HG02678 (cell line): ENCODE results near the gene TPM3.
"Not testable (repeated sequence)": the region's sequence is repeated elsewhere in the genome, so short reads cannot be mapped to it uniquely, and the experiment has no call there.

Experiments
- ATAC-seq: cut with Tn5 transposase; IDR thresholded peaks from one replicate; pipeline ENCODE4 v1.9.1; 2021; ENCODE audit warnings: mild to moderate bottlenecking, moderate library complexity; ENCODE audit not compliant: unreplicated experiment

Gene TPM3

GRCh38 chr1:154206196-154206595 lies 14.3 kb upstream of the TPM3 start, which contains the start of gene CFAP141:
Gene CFAP141, minus strand, starts transcription at chr1:154206333. Its CDS starts 26 bp downstream, at chr1:154206307.
- no peak for ATAC-seq

- not testable (repeated sequence) for ATAC-seq
These were observed 13.9 kb upstream of the TPM3 start for GRCh38 chr1:154205778-154206177.

GRCh38 chr1:154199563-154199879 lies 7.6 kb upstream of the TPM3 start:
- ATAC-seq: no peak

- no peak for ATAC-seq
These were observed 7.1 kb upstream of the TPM3 start for GRCh38 chr1:154198756-154199562.

DNA sequence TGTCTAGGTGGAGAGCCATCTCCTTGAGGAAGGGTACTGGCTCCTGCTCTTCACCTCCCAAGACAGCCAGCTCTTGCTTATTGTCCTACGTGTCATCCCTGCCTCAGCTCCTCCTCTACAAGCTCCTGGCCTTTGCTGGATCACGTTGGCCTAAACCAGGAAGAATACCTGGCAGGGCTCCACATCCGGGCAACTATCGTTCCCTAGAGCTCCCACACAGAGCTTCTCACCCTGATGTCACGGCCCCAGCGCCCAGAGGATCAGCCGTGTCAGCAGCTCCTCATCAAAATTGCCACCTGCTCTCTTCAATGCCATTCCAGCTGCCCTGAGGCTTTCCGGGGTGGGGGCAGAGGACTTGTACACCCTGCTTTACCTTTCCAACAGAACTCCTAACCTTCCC lies 1.9 kb upstream of the TPM3 start:
- ATAC-seq: no peak

GRCh38 chr1:154192476-154192875 lies 576 bp upstream of the TPM3 start:
- ATAC-seq: no peak

- no peak for ATAC-seq
These were observed 1.4 kb downstream of the TPM3 start for GRCh38 chr1:154190550-154190949.

- ATAC-seq: no peak
These were observed 4.9 kb downstream of the TPM3 start for GRCh38 chr1:154186852-154187501.

- no peak for ATAC-seq
These were observed 5.7 kb downstream of the TPM3 start for GRCh38 chr1:154186177-154186576.

- peak; percentile 81 for ATAC-seq
These were observed 8.6 kb downstream of the TPM3 start for GRCh38 chr1:154183046-154183915.

DNA sequence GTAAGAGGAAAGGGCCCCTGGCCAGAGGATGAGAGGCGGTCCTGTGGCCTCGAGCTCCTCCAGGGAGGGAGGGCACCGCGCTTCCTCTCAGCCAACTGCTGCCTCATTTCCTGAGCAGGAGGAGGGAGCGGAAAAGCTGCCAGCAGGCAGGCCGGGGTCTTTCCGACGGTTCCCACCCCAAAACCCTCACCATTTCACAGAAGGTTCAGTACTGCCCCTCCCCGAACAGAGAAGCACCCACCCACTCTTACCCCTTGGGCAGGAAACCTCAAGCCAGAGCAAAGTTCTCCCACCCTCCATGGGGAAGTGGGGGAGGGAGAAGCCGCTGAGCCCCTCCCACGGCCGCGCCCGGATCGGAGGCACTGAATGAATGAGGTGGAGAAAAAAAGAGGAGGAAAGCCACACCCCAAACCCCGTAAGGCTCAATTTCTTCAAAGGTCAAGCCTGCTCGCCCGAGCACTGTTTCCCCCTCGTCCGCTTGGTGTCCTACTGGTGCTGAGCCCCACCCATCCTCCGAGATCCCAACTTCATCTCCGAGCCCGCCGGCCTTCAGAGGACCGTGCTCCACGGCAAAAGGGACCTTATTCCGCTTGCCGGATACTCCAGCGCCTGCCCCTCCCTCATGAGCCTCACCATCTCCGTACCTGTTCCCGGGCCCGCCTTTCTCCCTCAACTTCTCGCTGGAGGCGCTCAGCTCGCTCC lies 9.4 kb downstream of the TPM3 start:
- peak; percentile 60 for ATAC-seq

- no peak for ATAC-seq
These were observed 10.0 kb downstream of the TPM3 start for GRCh38 chr1:154181944-154182343.

DNA sequence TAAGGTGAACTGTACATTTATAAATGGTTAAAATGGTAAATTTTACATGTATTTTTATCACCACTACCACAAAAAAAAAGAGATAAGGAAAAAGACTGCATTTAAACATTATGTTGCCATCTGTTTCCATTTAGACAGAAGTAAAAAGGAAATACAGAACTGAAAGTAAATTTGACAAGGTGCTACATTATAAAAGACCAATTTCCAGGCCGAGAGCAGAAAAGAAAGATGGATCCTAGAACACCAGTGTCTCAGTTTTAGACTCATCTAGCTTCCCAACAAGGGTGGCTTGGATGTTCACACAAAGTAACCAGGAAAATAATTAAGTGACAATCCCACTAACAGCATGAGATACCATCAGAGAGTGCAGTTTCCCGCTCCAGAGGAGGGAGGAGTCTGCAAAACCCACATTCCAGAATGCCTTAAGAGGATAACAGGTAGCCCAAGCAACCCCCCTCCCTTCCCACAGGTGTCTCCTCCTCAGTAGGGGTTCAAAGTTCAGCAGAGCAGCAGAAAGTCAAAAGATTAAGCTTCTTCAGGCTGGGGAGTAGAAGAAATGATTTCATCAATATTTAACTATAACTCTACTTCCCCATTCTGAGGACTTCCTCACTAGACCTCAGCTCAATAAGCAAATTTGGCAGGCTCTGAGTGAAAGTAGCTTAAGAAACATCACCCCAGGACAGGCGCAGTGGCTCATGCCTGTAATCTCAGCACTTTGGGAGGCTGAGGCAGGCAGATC lies 11.8 kb downstream of the TPM3 start:
- ATAC-seq: no peak

GRCh38 chr1:154178911-154179811 lies 12.7 kb downstream of the TPM3 start:
- no peak for ATAC-seq

DNA sequence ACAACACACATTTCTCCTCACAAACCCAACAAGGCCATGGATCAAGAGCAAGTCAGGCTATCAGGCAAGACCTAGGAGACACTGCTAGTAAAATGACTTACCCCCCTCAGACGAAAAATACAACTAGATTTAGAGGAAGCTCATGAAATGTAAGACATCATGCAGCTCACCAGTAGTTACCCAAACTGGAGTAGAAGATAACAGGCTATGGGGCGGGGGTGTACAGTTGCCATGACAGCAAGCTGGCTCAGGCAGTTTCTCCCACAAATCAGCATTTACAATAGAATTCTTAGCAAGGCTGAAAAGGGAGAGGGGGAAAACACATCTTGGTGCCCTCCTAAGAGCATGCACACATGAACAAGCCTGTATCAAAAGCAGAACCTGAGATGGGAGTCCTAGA lies 13.9 kb downstream of the TPM3 start:
- ATAC-seq: no peak

GRCh38 chr1:154176337-154176736 lies 15.6 kb downstream of the TPM3 start:
- ATAC-seq: no peak

DNA sequence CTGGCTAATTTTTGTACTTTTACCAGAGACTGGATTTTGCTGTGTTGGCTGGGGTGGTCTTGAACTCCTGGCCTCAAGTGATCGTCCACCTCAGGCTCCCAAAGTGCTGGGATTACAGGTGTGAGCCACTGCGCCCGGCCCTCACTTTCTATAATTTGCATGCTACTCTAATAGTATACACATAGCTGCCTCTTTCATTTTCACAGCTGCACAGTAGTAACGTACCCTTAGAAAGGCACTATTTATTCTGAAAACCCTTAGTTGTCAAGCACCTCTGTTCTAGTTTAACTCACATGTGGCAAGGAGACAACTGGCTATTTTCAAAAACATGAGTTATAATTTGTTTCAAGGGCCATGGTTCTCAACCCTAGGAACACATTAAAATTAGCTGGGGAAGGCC lies 17.2 kb downstream of the TPM3 start:
- ATAC-seq: no peak

DNA sequence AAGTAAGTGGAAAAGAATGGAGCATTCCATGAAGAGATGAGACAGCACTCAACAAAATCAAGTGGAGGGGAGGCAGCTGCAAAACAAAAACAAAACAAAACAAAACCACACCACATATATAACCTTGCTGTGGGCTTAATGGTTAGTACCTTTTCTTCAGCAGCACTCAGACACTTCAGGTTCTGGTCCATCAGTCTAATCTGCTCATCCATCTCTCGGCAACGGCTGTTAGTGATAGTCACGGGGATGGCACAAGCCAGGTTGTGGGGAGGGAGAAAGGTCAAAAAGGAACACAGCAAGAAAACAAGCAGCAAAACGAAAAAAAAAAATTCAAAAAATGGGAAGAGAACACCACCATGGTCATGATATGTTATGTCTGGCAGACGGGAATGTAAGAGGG lies 20.0 kb downstream of the TPM3 start:
- ATAC-seq: no peak

GRCh38 chr1:154171223-154171583 lies 20.7 kb downstream of the TPM3 start:
- no peak for ATAC-seq
